CD4-positive, alpha-beta T cell treated with Interleukin-12 subunit alpha and Interleukin-12 subunit beta, for 1 hour (primary cell): Measurements from ENCODE around the gene STEAP1B.
"Not testable (repeated sequence)": the region's sequence is repeated elsewhere in the genome, so short reads cannot be mapped to it uniquely, and the experiment has no call there.

Experiments used
- DNase-seq: peaks from one replicate; pipeline ENCODE4 v3.0.0-alpha.2; 2020

Gene STEAP1B

GRCh38 chr7:22496296-22496888 is 3.6 kb downstream of the STEAP1B start:
- DNase-seq = not testable (repeated sequence)

- not testable (repeated sequence) for DNase-seq
These were observed 6.6 kb downstream of the STEAP1B start for GRCh38 chr7:22493160-22493925.

GRCh38 chr7:22488643-22489462 is 11.1 kb downstream of the STEAP1B start:
- peak; percentile 64 for DNase-seq

- no peak for DNase-seq
These were observed 11.9 kb downstream of the STEAP1B start for GRCh38 chr7:22487978-22488642.

- DNase-seq = no peak
These were observed 13.4 kb downstream of the STEAP1B start for GRCh38 chr7:22486597-22486996.

- no peak for DNase-seq
These were observed 14.8 kb downstream of the STEAP1B start for GRCh38 chr7:22485189-22485588.

GRCh38 chr7:22482503-22482902 is 17.5 kb downstream of the STEAP1B start:
- DNase-seq = no peak

GRCh38 chr7:22481726-22482125 is 18.3 kb downstream of the STEAP1B start:
- no peak for DNase-seq

- no peak for DNase-seq
These were observed 19.4 kb downstream of the STEAP1B start for GRCh38 chr7:22480523-22481075.

GRCh38 chr7:22477876-22478450 is 22.0 kb downstream of the STEAP1B start:
- no peak for DNase-seq

GRCh38 chr7:22477262-22477661 is 22.7 kb downstream of the STEAP1B start:
- DNase-seq = no peak

- no peak for DNase-seq
These were observed 23.2 kb downstream of the STEAP1B start for GRCh38 chr7:22476824-22477223.

- DNase-seq = no peak
These were observed 25.3 kb downstream of the STEAP1B start for GRCh38 chr7:22474645-22475044.

- no peak for DNase-seq
These were observed 29.0 kb downstream of the STEAP1B start for GRCh38 chr7:22470981-22471380.

GRCh38 chr7:22469371-22470143 is 30.4 kb downstream of the STEAP1B start:
- no peak for DNase-seq

- DNase-seq = no peak
These were observed 31.4 kb downstream of the STEAP1B start for GRCh38 chr7:22468609-22469008.

GRCh38 chr7:22464299-22464698 is 35.7 kb downstream of the STEAP1B start:
- no peak for DNase-seq

GRCh38 chr7:22460363-22460988 is 39.5 kb downstream of the STEAP1B start:
- DNase-seq = no peak

GRCh38 chr7:22457471-22457870 is 42.5 kb downstream of the STEAP1B start:
- DNase-seq = no peak

GRCh38 chr7:22454446-22454845 is 45.5 kb downstream of the STEAP1B start:
- DNase-seq = no peak

GRCh38 chr7:22452960-22453558 is 46.9 kb downstream of the STEAP1B start:
- DNase-seq = no peak
